HG02970 (cell line): ENCODE results near the gene ANXA7.
A peak's percentile ranks its signal among the peaks of the same experiment; 100 is the strongest.

Source experiments
- ATAC-seq: cut with Tn5 transposase; IDR thresholded peaks from one replicate; pipeline ENCODE4 v1.9.1; 2021; ENCODE audit warnings: mild to moderate bottlenecking, moderate library complexity, moderate number of reproducible peaks; ENCODE audit not compliant: unreplicated experiment, low FRiP score

Gene ANXA7

DNA sequence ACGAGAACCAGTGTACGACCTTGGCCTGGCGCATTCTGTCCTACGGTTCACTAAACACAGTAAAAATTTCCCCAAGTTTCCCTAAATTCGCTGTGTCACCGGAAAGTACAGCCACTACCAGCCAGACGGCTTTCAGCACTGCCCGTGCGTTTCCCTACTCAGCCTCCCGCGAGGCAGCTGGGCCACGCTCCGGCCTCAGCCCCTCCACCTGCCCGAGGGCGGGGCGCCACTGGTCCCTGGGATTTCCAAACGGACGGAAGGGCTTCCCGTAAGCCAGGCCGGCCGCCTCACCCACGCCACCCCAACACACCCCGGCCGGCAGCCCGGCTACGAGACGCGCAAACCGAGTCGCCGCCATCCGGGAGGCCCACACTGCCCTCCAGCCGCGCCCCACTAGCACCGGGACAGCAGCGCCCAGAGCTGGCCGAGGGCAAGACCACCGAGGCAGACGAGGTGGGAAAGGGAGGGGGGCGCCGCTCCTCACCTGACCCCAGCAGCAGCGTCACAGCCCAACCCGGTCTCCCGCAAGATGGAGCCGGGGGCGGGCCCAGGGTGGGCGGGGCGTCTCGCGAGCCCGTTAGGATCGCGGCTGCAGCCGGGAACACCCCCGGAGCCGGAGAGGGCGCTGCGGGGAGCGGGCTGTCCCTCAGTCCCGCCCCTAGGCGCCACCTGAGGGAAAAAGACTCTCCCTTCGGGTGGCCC, at the start of gene ANXA7:
ANXA7 (minus strand) TSS at position 531 of the 702 bp plus-strand sequence. CDS start 13,202 bp downstream, outside the sequence.
- peak; percentile 86 for ATAC-seq

DNA sequence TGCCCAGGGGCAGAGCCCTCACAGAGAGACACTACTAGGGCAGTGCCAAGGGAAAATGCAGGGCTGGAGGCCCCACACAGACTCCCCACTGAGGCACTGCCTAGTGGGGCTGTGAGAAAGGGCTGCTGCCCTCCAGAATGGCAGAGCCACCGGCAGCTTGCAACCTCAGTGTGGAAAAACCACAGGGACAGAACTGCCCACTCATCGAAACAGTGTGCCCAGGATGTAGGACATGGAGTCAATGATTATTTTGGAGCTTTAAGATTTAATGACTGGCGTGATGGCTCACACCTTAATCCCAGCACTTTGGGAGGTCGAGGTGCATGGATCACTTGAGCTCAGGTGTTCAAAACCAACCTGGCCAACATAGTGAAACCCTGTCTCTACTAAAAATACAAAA, 47.0 kb upstream of the ANXA7 start:
- no peak for ATAC-seq

DNA sequence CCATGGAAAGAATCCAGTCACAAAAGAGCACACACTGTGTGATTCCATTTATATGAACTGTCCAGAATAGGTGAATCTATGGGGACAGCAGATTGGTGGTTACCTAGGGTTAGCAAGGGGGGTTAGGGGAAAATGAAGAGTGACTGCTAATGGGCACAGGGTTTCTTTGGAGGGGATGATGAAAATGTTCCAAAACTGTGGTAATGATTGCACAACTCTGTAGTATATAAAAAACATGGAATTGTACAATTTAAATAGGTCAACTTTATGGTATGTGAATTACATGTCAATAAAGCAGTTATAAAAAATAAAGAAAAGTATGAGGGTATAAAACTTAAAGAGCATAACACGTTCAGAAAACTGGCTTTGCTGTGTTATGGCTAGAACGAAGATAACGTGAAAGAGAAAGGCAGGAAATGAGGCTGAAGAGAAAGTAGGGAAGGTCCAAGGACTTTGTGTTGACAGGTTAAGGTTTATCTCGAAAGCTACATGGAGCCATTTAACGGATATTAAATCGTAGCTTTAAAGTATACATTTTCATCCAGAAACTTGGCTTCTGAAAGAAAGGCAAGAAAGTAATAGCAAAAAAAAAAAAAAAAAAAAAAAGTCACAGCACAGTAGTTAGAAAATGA, 45.9 kb upstream of the ANXA7 start:
- ATAC-seq = no peak

DNA sequence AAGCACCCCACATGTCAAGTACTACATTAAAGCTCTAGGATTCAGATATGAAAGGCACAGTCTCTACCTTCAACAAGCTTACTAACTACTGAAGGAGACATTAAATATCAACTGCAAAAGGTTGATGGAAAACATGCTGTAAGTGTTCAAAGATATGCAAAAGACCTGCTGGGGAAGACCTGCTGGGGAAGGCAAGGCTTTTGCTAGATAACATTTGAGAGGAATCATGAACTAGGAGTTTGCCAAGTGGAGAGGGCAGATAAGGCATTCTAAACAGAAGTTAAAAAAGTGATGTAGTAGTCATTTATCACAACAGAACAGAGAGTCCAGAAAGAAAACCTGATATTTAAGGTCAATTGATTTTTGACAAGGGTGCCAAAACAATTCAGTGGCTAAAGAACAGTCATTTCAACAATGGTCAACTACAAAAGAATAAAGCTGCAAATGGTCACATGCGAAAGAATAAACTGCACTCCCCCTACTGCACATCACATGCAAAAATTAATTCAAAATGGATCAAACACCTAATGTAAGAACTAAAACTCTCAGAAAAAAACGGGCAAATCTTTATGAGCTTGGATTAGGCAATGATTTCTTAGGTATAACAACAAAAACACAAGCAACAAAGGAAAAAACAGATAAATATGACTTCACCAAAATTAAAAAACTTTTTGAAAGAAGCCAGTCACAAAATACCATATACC, 42.5 kb upstream of the ANXA7 start:
- no peak for ATAC-seq

DNA sequence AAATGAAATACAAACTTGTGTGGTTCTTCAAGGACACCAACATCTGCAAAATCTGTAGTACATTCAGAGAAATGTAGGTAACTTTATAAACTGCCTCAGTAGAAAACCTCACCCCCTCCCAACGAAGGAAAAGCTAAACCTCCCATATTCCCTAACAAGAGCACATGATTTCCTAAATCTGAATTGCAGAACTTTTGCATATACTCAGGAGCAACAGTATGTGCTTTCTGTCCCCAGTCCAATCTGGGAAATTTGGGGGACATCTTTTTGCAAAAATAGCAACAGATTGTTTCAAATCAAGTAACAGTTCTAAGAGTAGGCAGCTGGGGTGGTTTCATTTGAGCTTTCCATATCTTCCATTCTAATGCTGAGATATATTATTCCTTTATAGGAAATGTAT, 35.3 kb upstream of the ANXA7 start:
- no peak for ATAC-seq

DNA sequence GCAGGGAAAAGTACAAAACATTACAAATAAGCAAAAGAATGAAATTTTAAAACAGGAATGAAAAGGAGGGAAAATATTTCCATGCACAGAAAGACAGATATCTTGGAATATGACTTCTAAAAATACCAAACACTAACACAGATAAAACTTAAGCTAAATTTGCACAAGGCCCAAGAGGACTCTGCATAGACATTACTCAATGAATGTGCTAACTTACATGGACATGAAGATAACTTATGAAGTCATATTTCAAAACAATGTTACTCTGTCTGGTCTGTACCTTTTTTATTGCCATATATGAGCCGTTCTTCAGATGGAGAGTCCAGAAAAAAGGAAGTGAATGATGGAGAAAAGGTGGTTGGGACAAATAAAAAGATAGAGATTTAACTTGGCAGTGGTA, 34.5 kb upstream of the ANXA7 start:
- no peak for ATAC-seq

DNA sequence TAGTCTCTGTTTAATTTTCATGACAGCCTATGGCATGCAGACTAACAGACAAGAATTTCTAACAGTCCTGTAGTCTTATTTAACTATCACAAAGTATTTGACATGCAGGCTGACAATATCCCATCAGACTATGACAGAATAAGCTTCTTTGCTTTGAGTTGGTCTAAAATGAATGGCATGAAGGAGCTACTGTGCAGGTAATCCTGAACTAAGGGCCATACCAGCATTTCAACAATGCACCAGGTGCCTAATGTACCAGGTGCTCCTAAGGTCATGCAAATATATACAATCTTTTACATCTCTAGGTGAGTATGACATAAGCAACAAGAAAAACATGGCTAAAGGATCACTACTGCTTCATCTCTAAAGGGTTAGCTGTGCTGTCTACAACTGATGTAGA, 33.1 kb upstream of the ANXA7 start:
- no peak for ATAC-seq

DNA sequence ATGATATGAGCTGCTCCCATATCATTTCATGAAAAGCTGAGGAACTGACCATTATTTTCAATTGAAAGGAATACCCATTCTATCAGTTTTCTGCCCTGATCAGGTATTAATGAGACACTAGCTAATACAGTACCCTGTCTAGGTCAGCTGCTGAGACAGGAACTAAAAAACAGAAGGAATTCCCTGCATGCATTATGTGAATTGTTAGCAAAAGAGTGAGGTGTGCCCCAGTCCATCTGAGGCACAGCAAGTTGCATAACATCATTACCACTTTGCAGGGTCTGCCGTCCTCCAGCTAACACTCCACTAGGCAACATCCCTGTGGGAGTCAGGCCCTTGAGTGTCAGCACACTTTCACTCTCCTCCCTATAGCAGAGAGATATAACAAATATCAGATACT, 30.6 kb upstream of the ANXA7 start:
- ATAC-seq = no peak

DNA sequence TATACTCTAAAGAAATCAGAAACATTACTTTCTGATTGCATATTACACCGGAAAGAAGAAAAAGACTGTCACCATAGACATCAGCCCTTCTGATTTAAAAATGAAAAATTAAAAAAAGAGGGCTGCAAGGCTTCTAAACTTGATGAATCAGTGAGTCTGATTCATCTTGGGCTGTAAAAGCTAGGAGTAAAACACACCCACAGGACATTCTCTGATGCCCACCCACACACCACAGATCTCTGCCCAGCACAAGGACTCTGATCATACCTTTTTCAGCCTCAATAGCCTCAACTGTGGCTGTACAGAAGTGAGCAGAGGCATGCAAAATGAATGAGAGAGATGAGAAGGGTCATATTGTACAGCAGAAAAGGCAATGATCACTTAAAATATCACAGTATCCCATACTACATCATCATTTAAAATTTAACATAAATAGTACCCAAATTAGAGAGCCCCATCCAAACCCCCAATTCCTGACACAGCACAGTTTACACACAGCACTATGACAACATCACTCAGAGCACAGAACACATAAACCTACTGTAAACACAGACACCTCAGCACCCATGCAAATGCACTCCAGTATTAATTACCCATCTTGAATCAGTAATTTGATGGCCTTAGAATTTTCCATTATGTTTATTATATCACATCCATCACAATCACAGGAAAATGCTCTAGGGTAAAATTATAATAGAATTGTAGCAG, 25.9 kb upstream of the ANXA7 start:
- no peak for ATAC-seq

DNA sequence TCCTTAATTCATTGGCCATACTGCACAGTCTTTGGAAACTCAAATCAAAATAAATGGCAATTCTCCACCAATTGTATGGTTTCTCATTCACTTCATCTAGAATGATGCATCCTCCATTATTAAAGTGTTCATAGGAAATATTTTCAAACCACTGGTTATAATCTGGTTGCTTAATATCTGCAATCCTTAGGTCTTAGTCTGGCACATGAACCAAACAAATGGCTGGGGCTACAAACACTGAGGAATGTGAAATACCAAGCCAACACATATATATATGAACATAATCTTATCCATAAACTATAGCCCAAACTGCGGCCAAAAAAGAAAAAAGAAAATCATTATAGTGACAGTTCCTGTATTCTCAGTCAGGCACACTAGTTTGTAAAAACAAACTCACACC, 25.2 kb upstream of the ANXA7 start:
- no peak for ATAC-seq

DNA sequence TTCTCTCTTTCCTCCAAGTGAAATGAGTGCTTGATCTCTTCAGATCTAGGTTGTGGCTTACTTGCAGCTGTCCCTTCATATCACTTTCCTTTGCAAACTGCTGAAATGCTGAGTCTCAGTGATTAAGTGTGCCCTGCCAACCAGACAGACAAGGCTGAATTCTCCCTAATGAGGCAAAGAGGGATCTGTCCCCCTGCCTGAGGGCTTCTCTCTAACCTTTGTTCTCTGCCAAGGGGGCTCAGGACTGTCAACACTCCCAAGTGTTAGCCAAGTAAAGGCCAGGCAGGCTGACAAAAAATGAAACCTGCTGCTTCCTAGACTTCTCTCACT, 19.6 kb upstream of the ANXA7 start, which contains the start of gene MSS51:
MSS51 (minus strand) TSS at position 24 of the 330 bp plus-strand sequence. CDS start 5,277 bp downstream, outside the sequence.
- ATAC-seq = no peak

DNA sequence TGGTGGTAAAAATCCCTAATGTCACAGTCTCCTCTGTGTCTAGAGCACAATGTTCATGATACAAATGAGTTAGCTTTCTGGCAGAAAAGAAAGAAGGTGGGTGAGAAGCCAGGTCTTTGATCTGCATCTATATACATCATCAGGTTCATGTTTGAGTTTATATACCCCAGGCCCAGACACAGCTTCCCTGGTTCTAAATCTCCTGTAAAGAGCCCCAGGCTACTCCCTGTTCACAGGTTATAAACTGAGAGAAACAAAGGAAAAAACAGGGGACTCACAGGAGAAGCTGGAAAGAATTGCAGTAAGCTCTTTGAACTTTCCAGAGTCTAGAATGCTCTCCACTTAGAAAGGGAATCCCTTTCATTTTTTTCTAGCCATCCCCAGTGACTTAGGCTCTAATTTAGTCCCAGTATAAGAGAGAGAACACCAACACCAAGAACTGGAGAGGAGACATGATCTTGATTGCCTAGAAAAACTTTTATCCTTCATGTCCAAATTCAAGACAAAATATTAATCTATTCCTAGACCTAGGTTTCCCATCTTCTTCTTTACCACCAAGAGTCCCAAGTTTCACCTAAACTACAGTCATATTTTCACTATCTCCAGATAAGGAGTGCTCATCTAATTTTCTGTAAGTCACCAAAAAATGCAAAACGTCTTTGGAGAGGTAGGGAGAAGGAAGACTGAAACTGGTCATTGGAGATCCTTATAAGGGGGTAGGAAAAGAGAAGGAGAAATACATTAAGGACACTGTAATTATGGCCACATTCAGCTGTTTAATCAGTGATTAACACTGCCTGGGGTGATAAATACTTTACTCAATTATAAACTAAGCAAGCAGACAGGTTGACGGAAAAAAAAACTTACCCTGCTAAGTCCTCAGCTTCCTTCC, 19.0 kb upstream of the ANXA7 start:
- no peak for ATAC-seq

DNA sequence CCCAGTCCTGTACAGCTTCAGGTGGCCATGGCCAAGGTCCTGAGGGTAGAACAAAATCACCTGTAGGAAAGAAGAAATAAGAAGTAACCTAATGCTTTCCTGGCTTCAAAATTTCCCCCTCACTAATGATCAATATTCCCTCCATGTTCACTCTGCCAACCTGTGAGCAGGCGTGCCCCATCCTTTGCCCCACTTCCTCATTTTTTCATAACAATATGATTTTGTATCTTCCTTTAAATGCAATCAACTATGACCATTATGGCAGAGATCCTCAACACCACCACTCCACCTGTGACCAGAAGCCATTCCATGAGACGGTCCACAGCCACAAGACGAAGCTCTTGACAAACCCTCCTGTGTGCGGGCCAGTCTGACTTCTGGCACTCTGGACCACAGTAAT, 12.5 kb upstream of the ANXA7 start:
- ATAC-seq = no peak

DNA sequence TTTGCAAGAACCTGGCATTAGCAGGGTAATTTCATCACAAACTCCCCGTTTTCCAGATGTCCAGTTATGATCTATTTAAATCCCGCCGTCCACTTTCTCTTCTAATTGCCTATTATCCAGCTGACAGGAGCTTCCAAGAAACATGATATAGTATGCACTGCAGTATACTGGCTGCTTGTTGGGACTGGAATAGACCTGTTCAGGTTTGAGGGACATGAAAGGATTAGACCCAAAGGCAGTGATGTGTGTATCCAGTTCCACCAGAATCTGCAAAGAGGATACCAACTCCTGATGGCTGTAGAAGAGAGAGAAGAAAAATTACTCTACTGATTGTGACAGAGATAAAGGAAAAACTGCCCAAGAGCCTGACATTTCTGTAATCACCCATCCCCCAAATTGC, 10.6 kb upstream of the ANXA7 start:
- no peak for ATAC-seq

DNA sequence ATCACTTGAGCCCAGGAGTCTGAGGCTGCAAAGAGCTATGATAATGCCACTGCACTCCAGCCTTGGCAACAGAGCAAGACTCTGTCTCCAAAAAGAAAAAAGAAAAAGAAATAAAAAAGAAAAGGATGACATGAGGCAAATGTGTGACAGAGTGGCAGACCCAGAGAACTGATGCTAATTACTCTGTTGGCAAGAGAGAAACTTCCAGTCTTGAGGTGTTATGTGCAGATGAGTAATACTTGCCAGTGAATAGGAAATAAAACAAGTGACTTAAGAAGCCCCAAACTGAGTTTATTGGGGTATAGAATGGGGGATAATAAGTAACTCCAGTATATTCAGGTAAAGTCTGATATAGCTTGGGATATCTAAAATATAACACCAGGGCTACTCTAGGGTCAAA, 9.5 kb upstream of the ANXA7 start:
- no peak for ATAC-seq

DNA sequence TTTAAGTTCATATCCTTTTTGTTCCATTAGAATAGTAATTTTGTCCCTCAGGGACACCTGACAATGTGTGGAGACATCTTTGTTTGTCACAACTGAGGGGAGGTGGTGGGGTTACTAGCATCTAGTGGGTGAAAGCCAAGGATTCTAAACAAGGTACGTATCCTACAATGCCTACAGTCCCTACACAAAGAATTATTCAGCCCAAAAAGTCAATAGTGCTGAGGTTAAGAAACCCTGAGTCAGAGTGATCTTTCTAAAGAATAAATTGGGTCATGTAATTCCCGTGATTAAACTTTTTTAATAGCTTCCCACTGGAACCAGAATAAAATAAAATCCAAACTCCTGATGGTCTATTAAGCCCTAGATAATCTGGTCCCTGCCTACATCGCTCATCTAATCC, 2.7 kb upstream of the ANXA7 start:
- no peak for ATAC-seq

DNA sequence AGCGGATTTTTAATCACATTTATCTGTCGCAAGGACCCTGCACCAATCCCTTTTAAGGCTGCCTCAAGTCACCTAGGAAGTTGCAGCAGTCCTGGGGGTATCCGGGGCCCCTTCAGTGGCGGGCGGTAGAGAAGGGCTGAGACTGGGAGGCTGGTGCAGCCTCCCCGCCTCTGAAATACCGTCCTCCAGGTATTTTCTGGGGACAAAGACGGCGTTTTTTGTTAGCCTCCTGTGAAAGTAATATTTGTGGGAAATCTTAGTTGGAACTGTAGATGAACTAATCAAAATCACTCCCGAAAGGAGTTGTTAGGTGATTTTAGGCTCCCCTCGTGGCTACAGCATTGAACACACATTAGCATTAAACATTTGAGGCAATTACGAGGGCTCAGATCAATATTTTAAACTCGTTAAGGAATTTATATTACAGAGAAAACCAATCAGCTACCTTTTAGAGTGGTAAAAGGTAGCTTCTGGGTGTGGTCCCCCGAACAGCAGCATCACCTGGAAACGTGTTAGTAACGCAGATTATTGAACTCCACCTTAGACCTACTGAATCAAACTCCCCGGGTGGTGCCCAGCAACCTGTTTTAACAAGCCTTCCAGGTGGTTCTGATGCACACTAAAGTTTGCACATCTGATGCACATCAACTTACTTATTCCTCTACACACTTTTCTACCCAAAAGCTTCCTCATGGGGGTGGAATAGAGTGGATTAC, 530 bp upstream of the ANXA7 start:
- ATAC-seq = no peak

DNA sequence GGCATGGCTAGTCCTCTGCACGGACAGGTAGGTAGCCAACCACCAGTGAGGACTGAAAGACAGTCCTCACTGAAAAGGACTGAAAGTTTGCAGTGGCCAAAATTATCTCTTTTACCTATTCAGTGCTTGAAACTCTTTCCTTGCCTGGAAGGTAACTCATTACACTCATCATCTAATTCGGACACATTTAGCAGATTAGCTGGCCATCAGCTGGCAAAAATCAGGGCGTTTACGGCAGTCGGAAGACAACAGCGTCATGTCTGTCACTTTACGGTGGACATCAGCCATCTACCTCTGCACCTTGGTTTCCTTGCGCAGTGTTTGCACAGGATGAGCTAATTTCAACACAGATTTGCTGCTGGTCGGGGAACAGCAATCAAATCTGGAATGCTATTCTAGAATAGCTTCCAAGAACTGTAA, 740 bp downstream of the ANXA7 start:
- peak; percentile 12 for ATAC-seq

DNA sequence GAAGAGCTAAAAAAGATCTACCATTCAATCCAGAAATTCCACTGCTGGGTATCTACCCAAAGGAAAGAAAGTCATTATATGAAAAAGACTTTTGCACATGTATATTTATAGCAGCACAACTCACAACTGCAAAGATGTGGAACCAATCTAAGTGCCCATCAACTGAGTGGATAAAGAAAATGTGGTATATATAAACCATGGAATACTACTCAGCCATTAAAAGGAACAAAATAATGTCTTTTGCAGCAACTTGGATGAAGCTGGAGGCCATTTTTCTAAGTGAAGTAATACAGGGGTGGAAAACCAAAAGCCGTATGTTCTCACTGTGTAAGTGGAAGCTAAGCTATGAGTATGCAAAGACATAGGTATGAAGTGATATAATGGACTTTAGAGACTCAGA, 3.0 kb downstream of the ANXA7 start:
- no peak for ATAC-seq
